ENCODE measurements around the gene EEF1AKMT2.

The EEF1AKMT2 gene

DNA sequence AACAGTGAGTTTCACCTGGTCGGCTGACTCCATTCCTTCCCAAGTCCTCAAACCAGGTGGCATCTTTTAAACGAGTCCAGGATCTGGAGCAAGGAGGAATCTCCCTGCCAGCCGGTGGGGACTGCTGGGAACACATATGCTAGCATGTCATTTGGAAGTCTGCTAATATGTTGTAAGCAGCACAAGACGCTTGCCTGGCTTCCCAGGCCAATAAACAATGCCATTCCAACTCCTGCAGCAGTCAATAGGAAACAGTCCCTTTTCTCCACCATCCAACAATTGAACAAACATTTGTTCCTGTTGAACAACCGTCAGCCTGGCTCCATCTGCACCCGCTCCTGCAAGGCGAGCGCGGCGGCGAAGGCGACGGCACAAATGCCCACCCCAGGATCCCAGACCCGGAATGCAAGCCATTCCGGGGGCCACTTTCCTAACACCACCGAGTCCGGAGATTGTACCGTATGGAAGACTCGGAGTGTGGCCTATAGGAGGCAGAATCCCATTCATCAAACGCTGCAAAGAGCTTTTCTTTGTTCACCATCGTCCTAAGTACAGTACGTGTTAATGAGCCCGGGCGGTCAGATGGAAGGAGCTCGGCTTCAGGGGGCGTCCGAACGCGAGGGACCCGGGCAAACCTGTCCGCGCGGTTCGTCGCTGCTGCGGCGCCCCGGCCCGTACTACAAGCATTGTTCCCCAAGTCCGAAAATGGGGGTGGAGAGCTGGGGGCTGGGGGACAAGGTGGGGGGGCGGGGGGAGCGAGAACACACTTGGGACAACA, 49.1 kb downstream of the EEF1AKMT2 start:
- Histone ChIP-seq H3K36me3 (ENCODE audit: insufficient read depth) (no peaks in the 10 kb centered on the region), H2AFZ (ENCODE audit: low read depth) (peak overlapping the region; percentile 62; the same call in 1 of the 2 replicates), H4K20me1 (ENCODE audit: insufficient read depth) (no peaks in the 10 kb centered on the region), H3K4me3 (IDR thresholded peaks at IDR 0.05; ENCODE audit: insufficient read depth, low read depth, low read length) (no peak overlapping the region), H3K9ac (peak overlapping the region; percentile 81; the same call in 1 of the 2 replicates), H3K4me1 (ENCODE audit: low read depth, poor library complexity, severe bottlenecking) (peaks cover 69% of the 10 kb centered on the region), H3K27me3 (ENCODE audit: insufficient read depth, low read depth) (no peaks in the 10 kb centered on the region), H3K27ac (peak overlapping the region; percentile 92; the same call in 1 of the 2 replicates), H3K4me2 (peak overlapping the region; percentile 95), H3K79me2 (ENCODE audit: insufficient read depth, low read depth) (peaks cover 41% of the 10 kb centered on the region)
- TF ChIP-seq, protein P1, sequence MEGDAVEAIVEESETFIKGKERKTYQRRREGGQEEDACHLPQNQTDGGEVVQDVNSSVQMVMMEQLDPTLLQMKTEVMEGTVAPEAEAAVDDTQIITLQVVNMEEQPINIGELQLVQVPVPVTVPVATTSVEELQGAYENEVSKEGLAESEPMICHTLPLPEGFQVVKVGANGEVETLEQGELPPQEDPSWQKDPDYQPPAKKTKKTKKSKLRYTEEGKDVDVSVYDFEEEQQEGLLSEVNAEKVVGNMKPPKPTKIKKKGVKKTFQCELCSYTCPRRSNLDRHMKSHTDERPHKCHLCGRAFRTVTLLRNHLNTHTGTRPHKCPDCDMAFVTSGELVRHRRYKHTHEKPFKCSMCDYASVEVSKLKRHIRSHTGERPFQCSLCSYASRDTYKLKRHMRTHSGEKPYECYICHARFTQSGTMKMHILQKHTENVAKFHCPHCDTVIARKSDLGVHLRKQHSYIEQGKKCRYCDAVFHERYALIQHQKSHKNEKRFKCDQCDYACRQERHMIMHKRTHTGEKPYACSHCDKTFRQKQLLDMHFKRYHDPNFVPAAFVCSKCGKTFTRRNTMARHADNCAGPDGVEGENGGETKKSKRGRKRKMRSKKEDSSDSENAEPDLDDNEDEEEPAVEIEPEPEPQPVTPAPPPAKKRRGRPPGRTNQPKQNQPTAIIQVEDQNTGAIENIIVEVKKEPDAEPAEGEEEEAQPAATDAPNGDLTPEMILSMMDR (conservative IDR thresholded peaks at IDR 0.05; ENCODE audit: low read depth, low read length) = no peak

DNA sequence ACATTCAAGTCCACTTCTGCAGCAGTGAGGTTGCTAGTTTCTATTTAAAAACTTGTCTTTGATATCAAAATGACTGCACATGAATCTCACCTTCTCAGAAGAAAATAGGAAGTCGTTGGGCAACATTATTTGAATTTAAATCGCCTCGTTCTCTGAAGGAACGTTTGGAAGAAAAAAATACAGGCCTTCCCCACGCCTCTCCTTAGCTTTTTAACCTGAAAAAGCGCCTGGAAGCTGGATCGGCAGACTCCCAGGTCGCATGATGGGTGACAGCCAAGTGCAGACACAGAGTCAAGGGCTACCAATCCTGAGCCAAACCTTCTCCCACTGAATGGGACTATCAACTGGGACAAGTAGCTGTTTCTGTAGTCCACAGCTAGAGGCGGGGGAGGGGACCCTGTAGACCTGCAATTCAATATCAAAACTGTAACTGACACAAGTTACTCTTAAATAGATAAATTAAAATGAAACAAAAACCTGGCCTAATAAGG, 49.7 kb downstream of the EEF1AKMT2 start:
- Histone ChIP-seq H3K4me3 (IDR thresholded peaks at IDR 0.05; ENCODE audit: insufficient read depth, low read depth, low read length) (no peak overlapping the region), H4K20me1 (ENCODE audit: insufficient read depth) (no peaks in the 10 kb centered on the region), H3K27ac (peak overlapping the region; percentile 92), H3K4me1 (ENCODE audit: low read depth, poor library complexity, severe bottlenecking) (peaks cover 71% of the 10 kb centered on the region), H2AFZ (ENCODE audit: low read depth) (no peak overlapping the region), H3K79me2 (ENCODE audit: insufficient read depth, low read depth) (peaks cover 47% of the 10 kb centered on the region), H3K4me2 (peak overlapping the region; percentile 95), H3K9ac (peak overlapping the region; percentile 77; the same call in 1 of the 2 replicates), H3K36me3 (ENCODE audit: insufficient read depth) (no peaks in the 10 kb centered on the region), H3K27me3 (ENCODE audit: insufficient read depth, low read depth) (no peaks in the 10 kb centered on the region)
- TF ChIP-seq, protein P1 (conservative IDR thresholded peaks at IDR 0.05; ENCODE audit: low read depth, low read length) = no peak

DNA sequence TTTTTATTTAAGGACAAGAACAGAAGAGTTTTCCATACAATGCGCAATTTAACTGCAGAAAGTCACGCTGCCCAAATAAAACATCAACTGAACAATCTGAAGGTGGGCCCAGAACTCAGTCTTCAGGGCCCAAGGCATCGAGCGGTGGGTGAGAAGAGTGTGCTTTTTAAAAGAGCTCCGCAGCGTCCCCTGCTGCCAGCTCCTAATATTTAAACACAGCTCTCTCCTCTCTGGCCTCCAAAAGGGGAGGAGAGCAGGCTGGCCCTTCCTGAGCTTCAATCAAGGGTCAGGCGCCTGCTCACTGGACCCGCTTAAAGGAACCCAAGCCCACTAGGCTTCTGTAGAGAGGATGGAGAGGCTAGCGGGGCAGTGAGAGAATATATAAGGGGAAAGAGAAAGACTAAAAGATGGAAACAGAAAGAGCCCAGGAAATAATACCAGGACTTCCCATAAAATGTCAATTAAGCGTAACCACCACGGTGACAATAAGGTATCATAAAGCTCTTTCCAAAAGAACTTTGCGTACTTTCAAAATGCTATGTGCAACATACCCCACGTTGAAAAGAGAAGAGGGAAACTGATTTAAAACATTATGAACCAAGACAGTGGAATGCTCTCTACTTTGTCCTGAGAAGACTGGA, 50.3 kb downstream of the EEF1AKMT2 start:
- H3K27ac ChIP-seq = peak overlapping the region; percentile 92
- peak overlapping the region; percentile 77; the same call in 1 of the 2 replicates for H3K9ac ChIP-seq
- no peak overlapping the region for H2AFZ ChIP-seq (ENCODE audit: low read depth)
- H3K4me2 ChIP-seq = peak overlapping the region; percentile 95
- H3K36me3 ChIP-seq (ENCODE audit: insufficient read depth) = no peaks in the 10 kb centered on the region
- peaks cover 76% of the 10 kb centered on the region for H3K4me1 ChIP-seq (ENCODE audit: low read depth, poor library complexity, severe bottlenecking)
- no peaks in the 10 kb centered on the region for H4K20me1 ChIP-seq (ENCODE audit: insufficient read depth)
- H3K4me3 ChIP-seq (IDR thresholded peaks at IDR 0.05; ENCODE audit: insufficient read depth, low read depth, low read length) = no peak overlapping the region
- TF ChIP-seq, protein P1 (conservative IDR thresholded peaks at IDR 0.05; ENCODE audit: low read depth, low read length) = peak; percentile 91
- H3K79me2 ChIP-seq (ENCODE audit: insufficient read depth, low read depth) = peaks cover 53% of the 10 kb centered on the region
- H3K27me3 ChIP-seq (ENCODE audit: insufficient read depth, low read depth) = no peaks in the 10 kb centered on the region

DNA sequence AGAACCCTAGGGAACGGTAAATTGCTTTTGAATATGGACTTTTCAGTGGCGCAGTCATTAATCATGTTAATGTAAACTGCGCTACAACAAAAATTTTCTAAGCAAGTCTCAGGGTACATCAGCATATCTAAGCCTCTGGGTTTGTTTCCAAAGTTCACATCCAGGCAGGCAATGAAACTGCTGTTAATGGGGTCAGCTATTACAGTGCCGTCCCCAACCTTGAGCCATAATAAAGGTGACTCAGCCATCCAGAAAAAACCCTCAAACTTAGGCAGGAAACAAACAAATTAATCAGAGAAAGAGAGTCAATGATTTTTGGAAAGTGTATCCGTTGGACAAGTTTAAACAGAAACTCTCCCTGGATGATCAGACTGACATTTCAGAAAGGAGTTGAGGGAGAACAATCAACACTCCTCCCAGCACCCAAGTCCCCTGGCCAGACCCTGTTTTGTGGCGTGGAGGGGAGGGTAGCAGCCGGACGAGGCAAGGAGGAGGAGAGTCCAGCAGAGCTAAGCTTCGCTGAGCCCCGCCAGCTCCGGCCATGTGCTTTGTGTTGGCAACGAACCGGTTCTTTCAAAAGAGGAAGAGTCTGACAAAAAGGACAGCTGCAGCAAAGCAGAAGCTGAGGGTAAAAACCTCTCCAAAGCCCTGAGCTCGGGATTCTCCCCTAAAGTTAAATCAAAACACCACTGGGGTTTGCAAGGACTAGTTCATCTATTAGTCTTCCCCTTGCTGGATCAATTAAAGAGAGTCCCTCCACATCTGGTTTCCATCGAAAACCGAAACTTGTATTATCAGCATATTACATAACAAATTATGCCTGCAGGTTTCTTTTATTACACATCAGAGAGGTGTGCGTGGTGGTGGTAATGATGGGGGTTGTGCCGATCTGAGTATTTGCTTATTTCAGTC, 51.1 kb downstream of the EEF1AKMT2 start:
- Histone ChIP-seq H3K4me2 (peak overlapping the region; percentile 95), H4K20me1 (ENCODE audit: insufficient read depth) (no peaks in the 10 kb centered on the region), H3K9ac (peak overlapping the region; percentile 77), H3K27ac (peak overlapping the region; percentile 92), H3K4me1 (ENCODE audit: low read depth, poor library complexity, severe bottlenecking) (peaks cover 82% of the 10 kb centered on the region), H3K36me3 (ENCODE audit: insufficient read depth) (no peaks in the 10 kb centered on the region), H3K27me3 (ENCODE audit: insufficient read depth, low read depth) (no peaks in the 10 kb centered on the region), H3K4me3 (IDR thresholded peaks at IDR 0.05; ENCODE audit: insufficient read depth, low read depth, low read length) (no peak overlapping the region), H2AFZ (ENCODE audit: low read depth) (no peak overlapping the region), H3K79me2 (ENCODE audit: insufficient read depth, low read depth) (peaks cover 60% of the 10 kb centered on the region)
- TF ChIP-seq, protein P1 (conservative IDR thresholded peaks at IDR 0.05; ENCODE audit: low read depth, low read length) = no peak

Data from KMS-11 (cell line).